GM19397 (cell line): ENCODE measurements around the gene LMBRD1.
A peak's percentile ranks its signal among the peaks of the same experiment; 100 is the strongest.
"Not testable (repeated sequence)": the region's sequence is repeated elsewhere in the genome, so short reads cannot be mapped to it uniquely, and the experiment has no call there.

ENCODE experiments used
- ATAC-seq: cut with Tn5 transposase; IDR thresholded peaks from one replicate; pipeline ENCODE4 v1.9.1; 2021; ENCODE audit warnings: mild to moderate bottlenecking, moderate library complexity; ENCODE audit not compliant: unreplicated experiment

LMBRD1 gene

GRCh38 chr6:69798796-69799195, 2.0 kb upstream of the LMBRD1 start:
- ATAC-seq: not testable (repeated sequence)

- no peak for ATAC-seq
These were observed 653 bp downstream of the LMBRD1 start for GRCh38 chr6:69796073-69796641.

GRCh38 chr6:69795469-69796072, 1.2 kb downstream of the LMBRD1 start:
- ATAC-seq: peak; percentile 30

GRCh38 chr6:69792292-69792691, 4.5 kb downstream of the LMBRD1 start:
- ATAC-seq: no peak

GRCh38 chr6:69791065-69791471, 5.7 kb downstream of the LMBRD1 start:
- peak; percentile 37 for ATAC-seq

- peak; percentile 3 for ATAC-seq
These were observed 6.2 kb downstream of the LMBRD1 start for GRCh38 chr6:69790629-69791028.

GRCh38 chr6:69789578-69789977, 7.2 kb downstream of the LMBRD1 start:
- peak; percentile 31 for ATAC-seq

- not testable (repeated sequence) for ATAC-seq
These were observed 9.4 kb downstream of the LMBRD1 start for GRCh38 chr6:69787436-69787835.

GRCh38 chr6:69785697-69786096, 11.1 kb downstream of the LMBRD1 start:
- no peak for ATAC-seq

GRCh38 chr6:69784595-69785377, 12.0 kb downstream of the LMBRD1 start:
- ATAC-seq: peak; percentile 78

GRCh38 chr6:69783108-69783507, 13.7 kb downstream of the LMBRD1 start:
- no peak for ATAC-seq

GRCh38 chr6:69780585-69781178, 16.1 kb downstream of the LMBRD1 start:
- no peak for ATAC-seq

GRCh38 chr6:69775941-69776340, 20.9 kb downstream of the LMBRD1 start:
- no peak for ATAC-seq

GRCh38 chr6:69775585-69775849, 21.3 kb downstream of the LMBRD1 start:
- ATAC-seq: no peak

GRCh38 chr6:69774740-69775584, 21.8 kb downstream of the LMBRD1 start:
- ATAC-seq: no peak

- ATAC-seq: no peak
These were observed 25.5 kb downstream of the LMBRD1 start for GRCh38 chr6:69771158-69771906.

- ATAC-seq: no peak
These were observed 28.1 kb downstream of the LMBRD1 start for GRCh38 chr6:69768664-69769063.

- ATAC-seq: no peak
These were observed 33.0 kb downstream of the LMBRD1 start for GRCh38 chr6:69763763-69764162.

GRCh38 chr6:69761853-69762252, 35.0 kb downstream of the LMBRD1 start:
- ATAC-seq: no peak

- ATAC-seq: no peak
These were observed 38.6 kb downstream of the LMBRD1 start for GRCh38 chr6:69758214-69758613.
